ENCODE data around the gene KLHL26.
A peak's percentile ranks its signal among the peaks of the same experiment; 100 is the strongest.

- peak in 1 of 6 experiments; percentile 6 for TF ChIP-seq CTCF (IDR thresholded peaks at IDR 0.05)
- TF ChIP-seq POLR2A (IDR thresholded peaks at IDR 0.05), result no peak
Measured at GRCh38 chr19:18636183-18636968, 452 bp upstream of the KLHL26 start.
